ENCODE results near the gene THSD8.

DNA sequence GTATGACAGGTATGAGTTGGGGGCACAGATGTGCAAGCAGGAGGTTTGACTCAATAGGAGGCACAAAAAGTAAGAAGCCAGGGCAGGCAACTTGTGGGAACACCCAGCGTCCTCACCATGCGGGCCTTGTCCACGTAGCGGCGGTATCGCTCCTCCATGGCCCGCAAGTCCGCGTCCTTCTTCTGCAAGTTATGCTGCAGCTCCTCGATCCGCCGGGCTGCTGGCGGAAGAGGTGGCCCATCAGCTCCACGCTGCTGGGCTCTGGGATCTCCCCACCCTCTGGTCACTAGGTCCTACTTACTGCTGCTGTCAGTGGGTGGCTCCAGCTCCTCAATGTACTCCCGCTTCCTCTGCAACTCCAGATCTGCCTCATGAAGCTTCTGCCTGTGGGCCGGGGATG is 37.2 kb upstream of the THSD8 start:
- TF ChIP-seq, protein P1, sequence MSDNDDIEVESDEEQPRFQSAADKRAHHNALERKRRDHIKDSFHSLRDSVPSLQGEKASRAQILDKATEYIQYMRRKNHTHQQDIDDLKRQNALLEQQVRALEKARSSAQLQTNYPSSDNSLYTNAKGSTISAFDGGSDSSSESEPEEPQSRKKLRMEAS (IDR thresholded peaks at IDR 0.05), result no peak
- no peak for TF ChIP-seq POLR2A (IDR thresholded peaks at IDR 0.05; ENCODE audit: low read length)
- TF ChIP-seq, protein P2, sequence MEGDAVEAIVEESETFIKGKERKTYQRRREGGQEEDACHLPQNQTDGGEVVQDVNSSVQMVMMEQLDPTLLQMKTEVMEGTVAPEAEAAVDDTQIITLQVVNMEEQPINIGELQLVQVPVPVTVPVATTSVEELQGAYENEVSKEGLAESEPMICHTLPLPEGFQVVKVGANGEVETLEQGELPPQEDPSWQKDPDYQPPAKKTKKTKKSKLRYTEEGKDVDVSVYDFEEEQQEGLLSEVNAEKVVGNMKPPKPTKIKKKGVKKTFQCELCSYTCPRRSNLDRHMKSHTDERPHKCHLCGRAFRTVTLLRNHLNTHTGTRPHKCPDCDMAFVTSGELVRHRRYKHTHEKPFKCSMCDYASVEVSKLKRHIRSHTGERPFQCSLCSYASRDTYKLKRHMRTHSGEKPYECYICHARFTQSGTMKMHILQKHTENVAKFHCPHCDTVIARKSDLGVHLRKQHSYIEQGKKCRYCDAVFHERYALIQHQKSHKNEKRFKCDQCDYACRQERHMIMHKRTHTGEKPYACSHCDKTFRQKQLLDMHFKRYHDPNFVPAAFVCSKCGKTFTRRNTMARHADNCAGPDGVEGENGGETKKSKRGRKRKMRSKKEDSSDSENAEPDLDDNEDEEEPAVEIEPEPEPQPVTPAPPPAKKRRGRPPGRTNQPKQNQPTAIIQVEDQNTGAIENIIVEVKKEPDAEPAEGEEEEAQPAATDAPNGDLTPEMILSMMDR (IDR thresholded peaks at IDR 0.05), result no peak
- TF ChIP-seq, protein P3, sequence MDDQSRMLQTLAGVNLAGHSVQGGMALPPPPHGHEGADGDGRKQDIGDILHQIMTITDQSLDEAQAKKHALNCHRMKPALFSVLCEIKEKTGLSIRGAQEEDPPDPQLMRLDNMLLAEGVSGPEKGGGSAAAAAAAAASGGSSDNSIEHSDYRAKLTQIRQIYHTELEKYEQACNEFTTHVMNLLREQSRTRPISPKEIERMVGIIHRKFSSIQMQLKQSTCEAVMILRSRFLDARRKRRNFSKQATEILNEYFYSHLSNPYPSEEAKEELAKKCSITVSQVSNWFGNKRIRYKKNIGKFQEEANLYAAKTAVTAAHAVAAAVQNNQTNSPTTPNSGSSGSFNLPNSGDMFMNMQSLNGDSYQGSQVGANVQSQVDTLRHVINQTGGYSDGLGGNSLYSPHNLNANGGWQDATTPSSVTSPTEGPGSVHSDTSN (IDR thresholded peaks at IDR 0.05), result no peak
- TF ChIP-seq JUN (IDR thresholded peaks at IDR 0.05), result no peak
- TF ChIP-seq SMC3 (IDR thresholded peaks at IDR 0.05), result no peak
- TF ChIP-seq CEBPB (IDR thresholded peaks at IDR 0.05), result no peak
- no peak for TF ChIP-seq MAFK (IDR thresholded peaks at IDR 0.05; ENCODE audit: partially characterized antibody)
- no peak for TF ChIP-seq MAZ (IDR thresholded peaks at IDR 0.05; ENCODE audit: borderline replicate concordance, low read depth, low read length)
- no peak for TF ChIP-seq NPAS2 (CRISPR knock-in tag; IDR thresholded peaks at IDR 0.05; ENCODE audit: borderline replicate concordance)
- no peak for TF ChIP-seq CHD2 (IDR thresholded peaks at IDR 0.05; ENCODE audit: low read length, partially characterized antibody)
- TF ChIP-seq HOXB5 (CRISPR knock-in tag; IDR thresholded peaks at IDR 0.05), result no peak
- no peak for TF ChIP-seq EHMT2 (IDR thresholded peaks at IDR 0.05; ENCODE audit: low read depth)

All from A549 (cell line).